ENCODE data around the gene TECPR2. TPM values are rescaled to one million over a fixed set of nuclear protein-coding genes. Genes with fewer than 3 reads are reported as not detected.
"Not testable (repeated sequence)": the region's sequence is repeated elsewhere in the genome, so short reads cannot be mapped to it uniquely, and the experiment has no call there.

TECPR2 gene
- total RNA-seq, 1 donor from 2014 or later, result 19.4 TPM

- peak; percentile 38 for ATAC-seq
- intact Hi-C loops (cut with DNase I), result loop anchor here (5.0 kb wide), 1 partner anchor 192 kb away; the partner anchor contains the start of gene ZNF839
- peak; percentile 90 for DNase-seq (ENCODE audit: missing footprints)
Measured at GRCh38 chr14:102508774-102509745, 146.3 kb downstream of the TECPR2 start.

- DNase-seq (ENCODE audit: missing footprints), result peak; percentile 98
- intact Hi-C loops (cut with DNase I), result loop anchor here (5.0 kb wide), 2 partner anchors 58 to 193 kb away; partner anchors contain the start of gene ZNF839
- peak; percentile 80 for ATAC-seq
Measured at GRCh38 chr14:102509746-102510615, 147.2 kb downstream of the TECPR2 start, which contains the start of gene ANKRD9. Gene ANKRD9 (minus strand): TSS chr14:102509776. CDS start chr14:102507889, 1,887 bp downstream.

- DNase-seq (ENCODE audit: missing footprints) (peak; percentile 64), ATAC-seq (peak; percentile 40)
- intact Hi-C loops (cut with DNase I), result loop anchor here (5.0 kb wide), 1 partner anchor 59 kb away; no protein-coding TSS in a partner anchor
Measured at GRCh38 chr14:102510616-102511520, 148.1 kb downstream of the TECPR2 start.

- intact Hi-C loops (cut with DNase I), result loop anchor here (5.0 kb wide), 1 partner anchor 59 kb away; no protein-coding TSS in a partner anchor
- ATAC-seq, result no peak
- no peak for DNase-seq (ENCODE audit: missing footprints)
Measured at GRCh38 chr14:102511538-102511937, 148.8 kb downstream of the TECPR2 start.

GRCh38 chr14:102512793-102513300, 150.1 kb downstream of the TECPR2 start:
- intact Hi-C loops (cut with DNase I), result loop anchor here (5.0 kb wide), 1 partner anchor 61 kb away; no protein-coding TSS in a partner anchor
- DNase-seq (ENCODE audit: missing footprints), result no peak
- ATAC-seq, result no peak

- intact Hi-C loops (cut with DNase I), result loop anchor here (5.0 kb wide), 1 partner anchor 62 kb away; no protein-coding TSS in a partner anchor
- DNase-seq (ENCODE audit: missing footprints) (peak; percentile 51), ATAC-seq (no peak)
Measured at GRCh38 chr14:102513899-102514772, 151.4 kb downstream of the TECPR2 start.

GRCh38 chr14:102514987-102515733, 152.4 kb downstream of the TECPR2 start:
- intact Hi-C loops (cut with DNase I), result loop anchor here (5.0 kb wide), 1 partner anchor 63 kb away; no protein-coding TSS in a partner anchor

GRCh38 chr14:102516531-102517391, 154.0 kb downstream of the TECPR2 start:
- intact Hi-C loops (cut with DNase I), result loop anchor here (1.0 kb wide), 1 partner anchor 78 kb away; no protein-coding TSS in a partner anchor
- ATAC-seq (peak; percentile 85), DNase-seq (ENCODE audit: missing footprints) (peak; percentile 85)

More at GRCh38 chr14:102514987-102515733, 152.4 kb downstream of the TECPR2 start:
- DNase-seq (ENCODE audit: missing footprints) (no peak), ATAC-seq (no peak)

- DNase-seq (ENCODE audit: missing footprints), result peak; percentile 68
- intact Hi-C loops (cut with DNase I), result loop anchor here (1.0 kb wide), 1 partner anchor 79 kb away; no protein-coding TSS in a partner anchor
- ATAC-seq, result no peak
Measured at GRCh38 chr14:102517392-102518062, 154.8 kb downstream of the TECPR2 start.

GRCh38 chr14:102518063-102518648, 155.4 kb downstream of the TECPR2 start:
- no peak for DNase-seq (ENCODE audit: missing footprints)
- ATAC-seq, result no peak
- intact Hi-C loops (cut with DNase I), result no loop called here

- not testable (repeated sequence) for ATAC-seq; DNase-seq (ENCODE audit: missing footprints)
- intact Hi-C loops (cut with DNase I), result loop anchor here (5.0 kb wide), 1 partner anchor 173 kb away; no protein-coding TSS in a partner anchor
Measured at GRCh38 chr14:102519709-102520108, 157.0 kb downstream of the TECPR2 start.

- intact Hi-C loops (cut with DNase I), result loop anchor here (5.0 kb wide), 1 partner anchor 169 kb away; no protein-coding TSS in a partner anchor
- no peak for ATAC-seq
Measured at GRCh38 chr14:102523200-102523568, 160.4 kb downstream of the TECPR2 start.

GRCh38 chr14:102523569-102524450, 161.1 kb downstream of the TECPR2 start:
- ATAC-seq, result no peak
- no peak for DNase-seq (ENCODE audit: missing footprints)
- intact Hi-C loops (cut with DNase I), result loop anchor here (1.0 to 5.0 kb wide), 2 partner anchors 69 to 168 kb away; no protein-coding TSS in a partner anchor

More at GRCh38 chr14:102523200-102523568, 160.4 kb downstream of the TECPR2 start:
- no peak for DNase-seq (ENCODE audit: missing footprints)

Data from Right ventricle myocardium inferior (tissue), 1 donor.